HG02571 (cell line): ENCODE measurements around the gene PSEN1.

ENCODE experiments used
- ATAC-seq: cut with Tn5 transposase; IDR thresholded peaks from one replicate; pipeline ENCODE4 v1.9.1; 2021; ENCODE audit warnings: mild to moderate bottlenecking, moderate library complexity; ENCODE audit not compliant: unreplicated experiment

The PSEN1 gene

GRCh38 chr14:73136387-73137225 is at the start of gene PSEN1:
PSEN1 (plus strand) TSS chr14:73136507; CDS start chr14:73148020, 11,513 bp downstream.
- peak; percentile 89 for ATAC-seq

- ATAC-seq = no peak
Measured at GRCh38 chr14:73091044-73091443, 45.3 kb upstream of the PSEN1 start.

GRCh38 chr14:73097421-73097820 is 38.9 kb upstream of the PSEN1 start:
- no peak for ATAC-seq

GRCh38 chr14:73100334-73100733 is 36.0 kb upstream of the PSEN1 start:
- ATAC-seq = no peak

- ATAC-seq = no peak
Measured at GRCh38 chr14:73102806-73103497, 33.4 kb upstream of the PSEN1 start.

GRCh38 chr14:73105050-73105449 is 31.3 kb upstream of the PSEN1 start:
- ATAC-seq = no peak

GRCh38 chr14:73105727-73106126 is 30.6 kb upstream of the PSEN1 start:
- ATAC-seq = no peak

- no peak for ATAC-seq
Measured at GRCh38 chr14:73116079-73116665, 20.1 kb upstream of the PSEN1 start.

- no peak for ATAC-seq
Measured at GRCh38 chr14:73124180-73124894, 12.0 kb upstream of the PSEN1 start.

- no peak for ATAC-seq
Measured at GRCh38 chr14:73125169-73125588, 11.1 kb upstream of the PSEN1 start.

- no peak for ATAC-seq
Measured at GRCh38 chr14:73125746-73126145, 10.6 kb upstream of the PSEN1 start.

- no peak for ATAC-seq
Measured at GRCh38 chr14:73133795-73134194, 2.5 kb upstream of the PSEN1 start.

- no peak for ATAC-seq
Measured at GRCh38 chr14:73136085-73136386, 271 bp upstream of the PSEN1 start.

GRCh38 chr14:73140811-73141323 is 4.6 kb downstream of the PSEN1 start:
- no peak for ATAC-seq

GRCh38 chr14:73142216-73142615 is 5.9 kb downstream of the PSEN1 start:
- ATAC-seq = no peak

- ATAC-seq = no peak
Measured at GRCh38 chr14:73143003-73143402, 6.7 kb downstream of the PSEN1 start.

- ATAC-seq = no peak
Measured at GRCh38 chr14:73143617-73144016, 7.3 kb downstream of the PSEN1 start.

GRCh38 chr14:73145371-73145770 is 9.1 kb downstream of the PSEN1 start:
- ATAC-seq = no peak

- ATAC-seq = no peak
Measured at GRCh38 chr14:73146111-73146510, 9.8 kb downstream of the PSEN1 start.

- ATAC-seq = no peak
Measured at GRCh38 chr14:73149753-73150152, 13.4 kb downstream of the PSEN1 start.

- no peak for ATAC-seq
Measured at GRCh38 chr14:73153272-73153671, 17.0 kb downstream of the PSEN1 start.
